Measurements from ENCODE around the gene CHKB. TPM values are rescaled to one million over a fixed set of nuclear protein-coding genes. Genes with fewer than 3 reads are reported as not detected.
A peak's percentile ranks its signal among the peaks of the same experiment; 100 is the strongest.
"Not testable (repeated sequence)": the region's sequence is repeated elsewhere in the genome, so short reads cannot be mapped to it uniquely, and the experiment has no call there.

Gene CHKB
- total RNA-seq, 1 donor from 2014 or later = 36.0 TPM

- intact Hi-C loops (cut with DNase I) = no loop called here
- DNase-seq = no peak
- ATAC-seq (ENCODE audit: poor library complexity) = no peak
Observed at GRCh38 chr22:50544746-50545253, 37.8 kb downstream of the CHKB start.

GRCh38 chr22:50544078-50544745, 38.4 kb downstream of the CHKB start:
- intact Hi-C loops (cut with DNase I) = no loop called here
- ATAC-seq (ENCODE audit: poor library complexity) = peak; percentile 74

DNA sequence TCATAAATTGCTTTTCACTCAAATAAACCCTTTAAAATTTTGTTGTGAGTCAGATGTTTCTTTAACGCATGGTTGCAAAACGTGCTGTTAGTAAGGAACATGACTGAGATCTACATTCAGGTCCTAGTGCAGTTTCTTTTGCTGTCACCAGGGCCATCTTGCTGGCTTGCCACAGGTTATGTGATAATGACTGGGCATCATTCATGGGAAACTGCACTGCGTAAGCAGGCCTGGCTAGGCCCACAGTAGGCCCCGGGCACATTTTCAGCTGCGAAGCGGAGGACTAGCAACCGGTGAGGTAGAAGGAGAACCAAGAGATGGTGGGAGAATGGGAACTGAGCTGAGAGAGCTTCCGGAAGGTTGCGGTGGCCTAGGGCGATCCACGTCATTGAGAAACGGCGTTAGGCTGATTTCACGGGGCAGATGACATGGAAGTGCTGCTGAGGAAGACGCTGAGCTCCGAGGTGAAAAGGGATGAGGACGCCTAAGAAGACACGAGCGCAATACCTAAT, 40.2 kb downstream of the CHKB start:
- ATAC-seq (ENCODE audit: poor library complexity) = no peak

More at GRCh38 chr22:50544078-50544745, 38.4 kb downstream of the CHKB start:
- peak; percentile 90 for DNase-seq

GRCh38 chr22:50541667-50542026, 41.0 kb downstream of the CHKB start:
- intact Hi-C loops (cut with DNase I) = not testable (repeated sequence)
- ATAC-seq (ENCODE audit: poor library complexity) = peak; percentile 7
- DNase-seq = peak; percentile 70

More for the DNA sequence above, 40.2 kb downstream of the CHKB start:
- intact Hi-C loops (cut with DNase I) = no loop called here
- DNase-seq = no peak

- DNase-seq (peak; percentile 26), ATAC-seq (ENCODE audit: poor library complexity) (no peak)
- intact Hi-C loops (cut with DNase I) = no loop called here
Observed at GRCh38 chr22:50540381-50540780, 42.3 kb downstream of the CHKB start.

- DNase-seq = peak; percentile 39
- intact Hi-C loops (cut with DNase I) = no loop called here
- ATAC-seq (ENCODE audit: poor library complexity) = no peak
Observed at GRCh38 chr22:50537765-50538164, 44.9 kb downstream of the CHKB start.

GRCh38 chr22:50536226-50536625, 46.4 kb downstream of the CHKB start:
- ATAC-seq (ENCODE audit: poor library complexity) = no peak
- no peak for DNase-seq
- intact Hi-C loops (cut with DNase I) = no loop called here

DNA sequence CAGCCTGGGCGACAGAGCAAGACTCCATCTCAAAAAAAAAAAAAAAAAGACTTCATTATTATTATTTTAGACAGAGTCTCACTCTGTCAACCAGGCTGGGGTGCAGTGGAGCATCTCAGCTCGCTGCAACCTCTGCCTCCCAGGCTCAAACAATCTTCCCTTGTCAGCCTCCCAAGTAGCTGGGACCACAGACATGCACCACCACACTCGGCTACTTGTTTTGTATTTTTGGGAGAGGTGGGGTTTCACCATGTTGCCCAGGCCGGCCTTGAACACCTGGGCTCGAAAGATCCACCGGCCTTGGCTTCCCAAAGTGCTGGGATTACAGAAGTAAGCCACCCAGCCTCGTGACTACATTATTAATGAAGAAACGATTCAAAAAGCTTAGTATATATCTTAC, 47.5 kb downstream of the CHKB start:
- ATAC-seq (ENCODE audit: poor library complexity) = no peak
- intact Hi-C loops (cut with DNase I) = no loop called here
- DNase-seq = peak; percentile 17

DNA sequence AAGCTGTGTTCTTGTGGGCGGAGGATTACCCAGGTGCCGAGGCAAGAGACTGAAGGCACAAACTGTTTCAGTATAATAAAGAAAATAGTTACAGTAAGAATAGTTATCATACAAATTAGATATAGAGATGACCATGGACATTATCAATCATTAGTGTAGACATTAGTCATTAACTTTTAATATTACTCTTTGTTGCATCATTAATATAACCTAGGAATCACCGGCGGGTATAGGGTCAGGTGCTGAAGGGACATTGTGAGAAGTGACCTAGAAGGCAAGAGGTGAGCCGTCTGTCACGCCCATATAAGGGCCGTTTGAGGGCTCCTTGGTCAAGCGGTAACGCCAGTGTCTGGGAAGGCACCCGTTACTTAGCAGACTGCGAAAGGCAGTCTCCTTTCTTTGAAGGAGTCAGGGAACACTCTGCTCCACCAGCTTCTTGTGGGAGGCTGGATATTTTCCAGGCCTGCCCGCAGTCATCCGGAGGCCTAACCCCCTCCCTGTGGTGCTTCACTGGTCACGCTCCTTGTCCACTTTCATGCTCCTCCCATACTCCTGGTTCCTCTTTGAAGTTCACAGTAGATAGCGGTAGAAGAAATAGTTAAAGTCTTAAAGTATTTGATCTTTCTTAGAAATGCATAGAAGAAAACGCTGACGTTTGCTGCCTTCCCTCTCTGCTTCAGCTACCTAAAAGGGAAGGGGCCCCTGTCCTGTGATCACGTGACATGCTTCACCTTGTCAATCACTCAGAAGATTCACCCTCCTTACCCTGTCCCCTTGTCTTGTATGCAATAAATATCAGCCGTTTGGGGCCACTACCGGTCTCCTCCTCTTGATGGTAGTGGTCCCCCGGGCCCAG, 48.6 kb downstream of the CHKB start:
- ATAC-seq (ENCODE audit: poor library complexity); intact Hi-C loops (cut with DNase I): not testable (repeated sequence)

DNA sequence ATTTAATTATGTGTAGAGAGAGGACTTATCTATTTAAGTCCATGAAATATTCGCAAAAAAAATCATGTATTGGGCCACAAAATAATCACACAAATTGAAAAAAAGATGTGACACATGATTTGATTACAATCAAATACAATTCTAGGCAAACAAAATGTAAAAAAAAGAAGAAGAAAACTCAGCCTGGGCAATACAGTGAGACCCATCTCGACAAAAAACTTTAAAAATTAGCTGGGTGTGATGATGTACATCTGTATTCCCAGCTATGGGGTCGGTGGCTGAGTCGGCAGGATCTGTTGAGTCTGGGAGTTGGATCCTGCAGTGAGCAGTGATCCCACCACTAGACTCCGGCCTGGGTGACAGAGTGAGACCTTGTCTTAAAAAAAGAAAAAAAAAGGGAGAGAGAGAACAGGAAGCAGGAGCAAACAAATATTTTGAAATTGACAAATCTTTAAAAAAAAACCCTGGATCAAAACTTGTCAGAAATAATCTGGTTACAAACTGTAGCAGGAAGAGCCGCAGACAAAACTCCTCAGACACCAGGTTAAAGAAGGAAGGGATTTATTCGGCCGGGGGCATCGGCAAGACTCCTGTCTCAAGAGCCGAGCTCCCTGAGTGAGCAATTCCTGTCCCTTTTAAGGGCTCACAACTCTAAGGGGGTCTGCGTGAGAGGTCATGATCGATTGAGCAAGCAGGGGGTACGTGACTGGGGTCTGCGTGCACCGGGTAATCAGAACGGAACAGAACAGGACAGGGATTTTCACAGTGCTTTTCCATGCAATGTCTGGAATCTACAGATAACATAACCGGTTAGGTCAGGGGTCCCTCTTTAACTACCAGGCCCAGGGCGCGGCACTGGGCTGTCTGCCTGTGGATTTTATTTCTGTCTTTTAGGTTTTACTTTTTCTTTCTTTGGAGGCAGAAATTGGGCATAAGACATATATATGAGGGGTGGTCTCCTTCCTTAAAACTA, 49.5 kb downstream of the CHKB start:
- intact Hi-C loops (cut with DNase I) = no loop called here
- ATAC-seq (ENCODE audit: poor library complexity) = no peak
- DNase-seq = peak; percentile 45

More for the DNA sequence above, 48.6 kb downstream of the CHKB start:
- DNase-seq = peak; percentile 66

DNA sequence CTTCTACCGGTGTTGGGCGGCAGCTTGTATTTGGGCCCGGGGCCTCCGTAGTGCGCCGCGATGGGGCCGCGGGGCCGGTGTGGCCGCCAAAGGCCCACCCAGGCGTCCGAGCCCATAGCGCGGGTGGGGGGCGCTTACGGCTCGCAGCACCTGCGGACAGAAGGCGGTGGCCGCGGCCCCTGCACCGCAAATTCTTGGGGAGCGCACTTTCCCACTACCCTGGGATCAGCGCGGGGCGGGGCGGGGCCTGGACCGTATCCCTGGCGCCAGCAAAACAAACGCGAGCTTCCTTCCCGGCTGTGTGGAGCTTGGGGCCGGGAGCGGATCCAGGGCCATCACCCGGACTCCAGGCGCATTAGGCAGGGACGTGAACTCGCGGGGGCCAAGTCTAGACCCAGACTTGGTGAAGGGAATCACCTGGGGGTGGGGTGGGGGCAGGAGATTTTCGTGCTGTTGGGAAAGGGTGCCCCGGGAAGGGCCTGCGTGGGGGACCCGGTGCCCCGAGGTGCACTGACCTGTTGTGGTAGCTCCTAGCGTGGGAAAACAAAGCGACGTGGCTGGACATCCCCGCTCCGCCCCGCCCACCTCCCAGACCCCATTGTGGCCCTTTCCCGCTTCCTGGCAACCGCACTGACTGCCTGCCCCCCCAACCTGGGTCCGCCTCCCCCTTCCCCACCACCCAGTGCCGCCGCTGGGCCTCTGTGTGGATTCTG, 50.5 kb downstream of the CHKB start:
- intact Hi-C loops (cut with DNase I) = no loop called here
- peak; percentile 93 for DNase-seq
- ATAC-seq (ENCODE audit: poor library complexity) = peak; percentile 59

GRCh38 chr22:50531546-50531961, 51.1 kb downstream of the CHKB start:
- intact Hi-C loops (cut with DNase I) = no loop called here
- peak; percentile 82 for DNase-seq
- ATAC-seq (ENCODE audit: poor library complexity) = peak; percentile 25

GRCh38 chr22:50530877-50531545, 51.6 kb downstream of the CHKB start:
- DNase-seq (peak; percentile 94), ATAC-seq (ENCODE audit: poor library complexity) (peak; percentile 56)
- intact Hi-C loops (cut with DNase I) = no loop called here

- no peak for DNase-seq
- no peak for ATAC-seq (ENCODE audit: poor library complexity)
- intact Hi-C loops (cut with DNase I) = no loop called here
Observed at GRCh38 chr22:50530580-50530876, 52.1 kb downstream of the CHKB start.

DNA sequence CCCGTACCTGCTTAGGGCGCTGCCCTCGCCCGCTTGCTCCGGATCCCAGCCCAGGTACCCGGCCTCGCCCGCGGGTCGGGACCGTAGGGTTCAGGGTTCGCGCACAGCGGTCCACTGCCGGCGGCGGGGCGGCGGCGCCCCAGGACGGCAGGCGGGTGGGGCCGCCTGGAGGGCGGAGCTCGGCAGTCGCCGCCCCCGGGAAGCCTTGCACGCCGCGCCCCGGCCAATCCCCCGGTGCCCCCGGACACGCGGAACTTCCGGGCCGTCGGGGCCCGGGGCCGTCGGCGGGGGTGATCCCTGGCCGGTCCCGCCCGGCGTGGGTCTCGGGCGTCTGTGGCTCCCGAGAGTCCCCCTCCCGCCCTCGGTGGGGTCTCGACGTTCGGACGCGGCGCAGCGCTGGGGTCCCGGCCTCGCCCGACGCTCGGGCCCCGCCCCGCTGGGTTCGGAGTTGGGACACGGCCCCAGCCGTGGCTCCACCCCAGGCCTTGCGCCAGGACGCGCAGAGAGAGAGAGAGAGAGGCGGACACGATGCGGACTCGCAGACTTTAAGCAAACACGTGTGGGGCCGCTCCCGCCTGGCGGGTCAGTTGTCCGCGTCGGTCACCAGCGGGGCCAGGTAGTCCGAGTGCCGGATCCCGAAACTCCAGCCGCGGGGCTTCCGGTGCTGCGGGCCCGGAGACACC, 52.6 kb downstream of the CHKB start, which contains the start of gene TYMP:
Gene TYMP (minus strand): TSS at position 116 of the 683 bp plus-strand sequence. CDS start 303 bp downstream, outside the sequence.
- intact Hi-C loops (cut with DNase I) = no loop called here
- ATAC-seq (ENCODE audit: poor library complexity) = peak; percentile 46
- DNase-seq = peak; percentile 93

- ATAC-seq (ENCODE audit: poor library complexity) (no peak), DNase-seq (no peak)
- intact Hi-C loops (cut with DNase I) = no loop called here
Observed at GRCh38 chr22:50529416-50529896, 53.2 kb downstream of the CHKB start.

Measured in Right ventricle myocardium superior (tissue), 1 donor.